Tibial nerve (tissue), 4 donors: ENCODE data around the gene OGFRL1. TPM values are rescaled to one million over a fixed set of nuclear protein-coding genes. Genes with fewer than 3 reads are reported as not detected.

Experiments used
- DNase-seq, 2 donors: peaks; one replicate each; pipeline ENCODE4 v3.0.0-alpha.2; 2019; ENCODE audit warnings: low spot score in 2 of 2
- H3K27ac ChIP-seq, 4 donors: fragments of 200-600 bp; sonication (generic) in 3 of 4; one replicate each; pipeline ENCODE4 v1.5.1; 2017 to 2019; ENCODE audit warnings: mild to moderate bottlenecking in 1 of 4
- H3K27me3 ChIP-seq, 2 donors: fragments of 200-600 bp; sonication (generic) in 1 of 2; one replicate each; pipeline versions ENCODE4 v1.5.1 to v1.6.0; 2017 to 2019
- H3K36me3 ChIP-seq, 3 donors: fragments of 200-600 bp; sonication (generic); one replicate each; pipeline ENCODE4 v1.5.1; 2018 to 2019
- H3K4me1 ChIP-seq, 4 donors: fragments of 200-600 bp; sonication (generic) in 3 of 4; one replicate each; pipeline ENCODE4 v1.5.1; 2017 to 2019
- H3K4me3 ChIP-seq, 4 donors: fragments of 200-600 bp; sonication (generic) in 3 of 4; one replicate each; pipeline ENCODE4 v1.5.1; 2017 to 2019; ENCODE audit warnings: mild to moderate bottlenecking in 1 of 4, moderate library complexity in 1 of 4
- H3K9me3 ChIP-seq, 4 donors: fragments of 200-600 bp; sonication (generic) in 3 of 4; one replicate each; pipeline ENCODE4 v1.5.1; 2017 to 2019
- CTCF ChIP-seq, 5 experiments: fragments of 200-600 bp in 3 of 5; fragments of 450-650 bp in 2 of 5; sonication (generic) in 3 of 5; IDR thresholded peaks; one replicate each; pipeline ENCODE4 v1.5.1; 2016 to 2019; ENCODE audit warnings: antibody characterized with exemption in 5 of 5, mild to moderate bottlenecking in 3 of 5, moderate library complexity in 2 of 5
- EP300 ChIP-seq, 2 donors: sonication (generic); formaldehyde crosslinking; IDR thresholded peaks; one replicate each; pipeline ENCODE4 v1.6.1; 2017; ENCODE audit warnings: antibody characterized with exemption in 2 of 2, mild to moderate bottlenecking in 1 of 2
- POLR2A ChIP-seq, 2 donors: fragments of 450-650 bp; IDR thresholded peaks; one replicate each; pipeline ENCODE4 v1.6.1; 2017; ENCODE audit warnings: antibody characterized with exemption in 2 of 2, mild to moderate bottlenecking in 2 of 2, moderate library complexity in 2 of 2
- WGBS, 2 donors: methylation state at CpG; one replicate each; pipeline ENCODE4 v1.1.5; 2018; 5-methylcytosine and 5-hydroxymethylcytosine counted together
- total RNA-seq, 4 donors: library from RNA; depleted of rRNA; stranded (reverse); fragments of >200 nt; gene quantifications; one replicate each; pipeline ENCODE4 v1.1.0, GENCODE V29; 2016

The OGFRL1 gene
- total RNA-seq, 4 donors from 2014 or later: 76.5 to 130 (median 92.2) TPM

- H3K4me1 ChIP-seq: peaks cover 0 to 29% (median 12%) of the 10 kb centered on the region in 4 donors
- no peak for TF ChIP-seq CTCF (IDR thresholded peaks at IDR 0.05)
- no peak for TF ChIP-seq EP300 (IDR thresholded peaks at IDR 0.05)
- no peak for TF ChIP-seq POLR2A (IDR thresholded peaks at IDR 0.05)
- H3K36me3 ChIP-seq: no peaks in the 10 kb centered on the region
- H3K27ac ChIP-seq: no peak overlapping the region
- no peak for DNase-seq
- no peaks in the 10 kb centered on the region for H3K9me3 ChIP-seq
- no peaks in the 10 kb centered on the region for H3K27me3 ChIP-seq
- H3K4me3 ChIP-seq: no peak overlapping the region
These were observed 57.7 kb downstream of the OGFRL1 start for GRCh38 chr6:71346334-71346694.

DNA sequence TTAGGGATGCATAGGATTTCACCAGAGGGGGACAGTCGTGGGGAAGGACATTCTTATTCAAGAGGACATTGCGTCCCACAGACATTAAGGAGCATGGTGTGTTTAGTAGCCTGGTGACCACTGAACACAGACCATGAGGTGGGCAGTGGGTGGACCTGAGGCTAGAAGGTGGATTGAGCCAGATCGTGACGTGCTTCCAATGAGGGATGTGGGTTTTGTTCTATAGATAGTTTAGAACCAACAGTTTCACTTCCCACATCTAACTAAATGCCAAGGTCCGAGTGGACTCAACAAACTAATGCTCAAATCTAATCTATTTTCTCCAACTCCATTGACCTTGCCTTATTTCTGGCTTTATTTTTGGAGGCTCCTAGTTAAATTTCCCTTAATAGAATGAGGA is 58.5 kb downstream of the OGFRL1 start:
- H3K27me3 ChIP-seq: no peaks in the 10 kb centered on the region
- 81 to 87% methylated on average over 5 of the region's 5 CpGs for WGBS, 2 donors

DNA sequence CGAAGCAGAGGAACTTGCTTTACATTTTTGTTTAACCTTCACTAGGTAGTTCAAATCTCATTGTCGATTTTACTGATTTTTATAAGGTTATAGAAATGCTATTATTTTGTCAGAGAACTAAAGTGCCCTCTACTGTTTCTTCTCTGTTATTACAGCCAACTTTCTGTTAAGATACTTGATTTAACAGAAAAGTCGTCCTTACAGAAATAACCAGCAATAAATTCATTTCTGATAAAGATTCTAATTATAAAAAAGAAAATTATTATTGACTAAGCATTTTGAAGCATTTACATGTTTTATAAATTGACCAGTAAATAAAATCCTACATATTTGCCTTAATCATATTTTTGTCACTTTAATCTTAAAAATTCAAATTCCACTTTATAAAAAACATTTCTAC is 60.8 kb downstream of the OGFRL1 start:
- 15 to 16% methylated on average over 3 of the region's 3 CpGs for WGBS, 2 donors
- Histone ChIP-seq H3K4me1 (peaks cover 0 to 23% (median 10%) of the 10 kb centered on the region in 4 donors), H3K36me3 (no peaks in the 10 kb centered on the region), H3K27ac (peak overlapping the region in 1 of 4 donors; percentile 75), H3K4me3 (no peak overlapping the region), H3K9me3 (no peaks in the 10 kb centered on the region), H3K27me3 (no peaks in the 10 kb centered on the region)
- TF ChIP-seq CTCF (IDR thresholded peaks at IDR 0.05) (peak; percentile 59 to 77 (median 68)), POLR2A (IDR thresholded peaks at IDR 0.05) (no peak), EP300 (IDR thresholded peaks at IDR 0.05) (no peak)
- no peak for DNase-seq

More for the DNA sequence above, 58.5 kb downstream of the OGFRL1 start:
- TF ChIP-seq CTCF (IDR thresholded peaks at IDR 0.05) (no peak), EP300 (IDR thresholded peaks at IDR 0.05) (no peak), POLR2A (IDR thresholded peaks at IDR 0.05) (no peak)
- no peaks in the 10 kb centered on the region for H3K9me3 ChIP-seq
- peak overlapping the region in 1 of 4 donors; percentile 35 for H3K27ac ChIP-seq
- H3K36me3 ChIP-seq: no peaks in the 10 kb centered on the region
- H3K4me3 ChIP-seq: no peak overlapping the region
- H3K4me1 ChIP-seq: peaks cover 0 to 29% (median 12%) of the 10 kb centered on the region in 4 donors
- DNase-seq: no peak

GRCh38 chr6:71349976-71350615 is 61.5 kb downstream of the OGFRL1 start:
- DNase-seq: peak in 1 of 2 donors; percentile 44
- Histone ChIP-seq H3K27ac (peak overlapping the region in 3 of 4 donors; percentile 51 to 77 (median 75)), H3K27me3 (no peaks in the 10 kb centered on the region), H3K4me1 (peaks cover 0 to 23% (median 10%) of the 10 kb centered on the region in 4 donors), H3K9me3 (no peaks in the 10 kb centered on the region), H3K36me3 (no peaks in the 10 kb centered on the region), H3K4me3 (no peak overlapping the region)
- TF ChIP-seq EP300 (IDR thresholded peaks at IDR 0.05): peak in 1 of 2 donors; percentile 52
- no peak for TF ChIP-seq POLR2A (IDR thresholded peaks at IDR 0.05)
- WGBS, 2 donors: 29 to 31% methylated on average over 5 of the region's 5 CpGs

DNA sequence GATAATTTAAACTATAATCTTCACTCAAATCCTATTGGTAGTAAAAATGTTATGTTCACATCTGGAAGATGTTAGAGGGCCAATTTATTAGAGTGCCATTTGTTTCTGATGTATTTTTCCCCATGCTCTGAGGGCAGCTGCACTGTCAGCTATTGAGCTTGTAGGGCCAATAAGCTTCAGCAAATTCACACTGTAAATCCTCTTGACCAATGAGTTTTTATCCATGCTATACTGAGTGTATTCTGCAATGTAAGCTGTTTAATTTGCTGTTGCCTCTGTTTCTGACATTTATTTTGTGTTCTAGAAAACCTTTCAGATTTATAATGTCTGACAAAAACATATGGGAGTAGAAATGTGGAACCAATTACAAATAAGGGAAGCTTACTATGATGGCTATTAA is 62.6 kb downstream of the OGFRL1 start:
- no peaks in the 10 kb centered on the region for H3K27me3 ChIP-seq
- TF ChIP-seq POLR2A (IDR thresholded peaks at IDR 0.05) (no peak), CTCF (IDR thresholded peaks at IDR 0.05) (no peak), EP300 (IDR thresholded peaks at IDR 0.05) (no peak)
- H3K27ac ChIP-seq: peak overlapping the region in 3 of 4 donors; percentile 51 to 77 (median 75)
- peaks cover 0 to 6% (median 0%) of the 10 kb centered on the region in 4 donors for H3K9me3 ChIP-seq
- H3K4me1 ChIP-seq: peaks cover 0 to 23% (median 10%) of the 10 kb centered on the region in 4 donors
- no peak overlapping the region for H3K4me3 ChIP-seq
- H3K36me3 ChIP-seq: no peaks in the 10 kb centered on the region
- no peak for DNase-seq
